H9 (cell line): ENCODE measurements around the gene CACNA2D3. TPM values are rescaled to one million over a fixed set of nuclear protein-coding genes. Genes with fewer than 3 reads are reported as not detected.

ENCODE experiments used
- DNase-seq: peaks from one replicate; pipeline ENCODE4 v3.0.0-alpha.2; 2017
- H2AFZ ChIP-seq: one replicate; pipeline ENCODE4 v1.6.1; 2013; ENCODE audit warnings: mild to moderate bottlenecking, low read length, control low read depth, moderate library complexity
- H2AK5ac ChIP-seq: 2 replicates; pipeline ENCODE4 v1.6.1; 2013; ENCODE audit warnings: low read length, control low read depth, mixed read lengths; ENCODE audit not compliant: insufficient read length
- H2BK120ac ChIP-seq: one replicate; pipeline ENCODE4 v1.6.1; 2013; ENCODE audit warnings: low read depth, mild to moderate bottlenecking, low read length, control low read depth, inconsistent platforms; ENCODE audit not compliant: poor library complexity, severe bottlenecking
- H2BK12ac ChIP-seq: 2 replicates; pipeline ENCODE4 v1.6.1; 2013; ENCODE audit warnings: low read length, control low read depth, mixed read lengths, low read depth; ENCODE audit not compliant: insufficient read length
- H2BK15ac ChIP-seq: 2 replicates; pipeline ENCODE4 v1.6.1; 2013; ENCODE audit warnings: low read depth, low read length, control low read depth
- H2BK20ac ChIP-seq: one replicate; pipeline ENCODE4 v1.6.1; 2013; ENCODE audit warnings: low read depth, mild to moderate bottlenecking, low read length, control low read depth, inconsistent platforms; ENCODE audit not compliant: poor library complexity, severe bottlenecking
- H2BK5ac ChIP-seq: 2 replicates; pipeline ENCODE4 v1.6.1; 2013; ENCODE audit warnings: low read length, control low read depth, mixed read lengths; ENCODE audit not compliant: insufficient read length
- H3K14ac ChIP-seq: 2 replicates; pipeline ENCODE4 v1.6.1; 2013; ENCODE audit warnings: low read length, control low read depth; ENCODE audit not compliant: insufficient read depth
- H3K18ac ChIP-seq: 2 replicates; pipeline ENCODE4 v1.6.1; 2013; ENCODE audit warnings: low read depth, mild to moderate bottlenecking, mixed read lengths, low read length, control low read depth; ENCODE audit not compliant: insufficient read length
- H3K23ac ChIP-seq: 2 replicates; pipeline ENCODE4 v1.6.1; 2013; ENCODE audit warnings: low read length, control low read depth, mixed read lengths, low read depth; ENCODE audit not compliant: insufficient read length
- H3K23me2 ChIP-seq: 2 replicates; pipeline ENCODE4 v1.6.1; 2013; ENCODE audit warnings: low read depth, mild to moderate bottlenecking, mixed read lengths, low read length, control low read depth; ENCODE audit not compliant: insufficient read length, poor library complexity, severe bottlenecking
- H3K27ac ChIP-seq: 2 replicates; pipeline ENCODE4 v1.5.1; 2013; ENCODE audit warnings: low read length, control low read depth, mixed read lengths, low read depth; ENCODE audit not compliant: insufficient read length
- H3K27me3 ChIP-seq: 2 replicates; pipeline ENCODE4 v1.6.1; 2013; ENCODE audit warnings: low read length, control low read depth, inconsistent platforms; ENCODE audit not compliant: insufficient read depth
- H3K4ac ChIP-seq: 2 replicates; pipeline ENCODE4 v1.6.1; 2013; ENCODE audit warnings: low read depth, mild to moderate bottlenecking, control low read depth, inconsistent platforms, low read length, moderate library complexity
- H3K4me1 ChIP-seq: 2 replicates; pipeline ENCODE4 v1.6.1; 2013; ENCODE audit warnings: low read length, control low read depth, inconsistent platforms; ENCODE audit not compliant: insufficient read depth
- H3K4me2 ChIP-seq: 2 replicates; pipeline ENCODE4 v1.6.1; 2013; ENCODE audit warnings: low read length, control low read depth, mixed read lengths; ENCODE audit not compliant: insufficient read length, insufficient read depth
- H3K56ac ChIP-seq: 2 replicates; pipeline ENCODE4 v1.6.1; 2013; ENCODE audit warnings: low read depth, mild to moderate bottlenecking, mixed read lengths, low read length, control low read depth; ENCODE audit not compliant: insufficient read length
- H3K79me1 ChIP-seq: 2 replicates; pipeline ENCODE4 v1.6.1; 2013; ENCODE audit warnings: low read depth, mild to moderate bottlenecking, moderate library complexity, low read length, control low read depth, inconsistent platforms; ENCODE audit not compliant: insufficient read depth, poor library complexity, severe bottlenecking
- H3K79me2 ChIP-seq: 2 replicates; pipeline ENCODE4 v1.6.1; 2013; ENCODE audit warnings: low read length, control low read depth, inconsistent platforms; ENCODE audit not compliant: insufficient read depth
- H3K9ac ChIP-seq: 2 replicates; pipeline ENCODE4 v1.6.1; 2013; ENCODE audit warnings: low read length, control low read depth, mixed read lengths; ENCODE audit not compliant: insufficient read length; ENCODE audit errors: extremely low read depth
- H3K9me3 ChIP-seq: one replicate; pipeline ENCODE4 v1.6.1; 2013; ENCODE audit warnings: low read depth, low read length, inconsistent platforms; ENCODE audit not compliant: control insufficient read depth
- H3T11ph ChIP-seq: one replicate; pipeline ENCODE4 v1.6.1; 2013; ENCODE audit warnings: mild to moderate bottlenecking, low read length, control low read depth, inconsistent platforms
- H4K20me1 ChIP-seq: one replicate; pipeline ENCODE4 v1.6.1; 2013; ENCODE audit not compliant: control insufficient read depth, insufficient read length, insufficient read depth
- H4K5ac ChIP-seq: 2 replicates; pipeline ENCODE4 v1.6.1; 2013; ENCODE audit warnings: low read depth, mild to moderate bottlenecking, mixed read lengths, low read length, control low read depth; ENCODE audit not compliant: insufficient read length
- H4K8ac ChIP-seq: replicated peaks from 2 replicates; pipeline ENCODE4 v1.6.1; 2013; ENCODE audit warnings: low read length, control low read depth, mixed read lengths, low read depth; ENCODE audit not compliant: insufficient read length
- H4K91ac ChIP-seq: 2 replicates; pipeline ENCODE4 v1.6.1; 2013; ENCODE audit warnings: low read depth, mild to moderate bottlenecking, moderate library complexity, mixed read lengths, low read length, control low read depth; ENCODE audit not compliant: insufficient read length
- H3K27ac Mint-ChIP-seq, 3 experiments: 2 replicates in 2 of 3; 3 replicates in 1 of 3; pipeline ENCODE4 v1.8.0; 2020 to 2021; ENCODE audit warnings: mixed read lengths in 3 of 3, mild to moderate bottlenecking in 1 of 3, moderate library complexity in 1 of 3
- H3K27me3 Mint-ChIP-seq: 2 replicates; pipeline ENCODE4 v1.8.0; 2021; ENCODE audit warnings: low read depth, mild to moderate bottlenecking, moderate library complexity, mixed read lengths
- H3K36me3 Mint-ChIP-seq, 3 experiments: 2 replicates in 2 of 3; 3 replicates in 1 of 3; pipeline ENCODE4 v1.8.0; 2020 to 2021; ENCODE audit warnings: low read depth in 3 of 3, mixed read lengths in 3 of 3; ENCODE audit not compliant: insufficient read depth in 1 of 3
- H3K4me1 Mint-ChIP-seq, 2 experiments: 2 replicates each; pipeline ENCODE4 v1.8.0; 2020; ENCODE audit warnings: mixed read lengths in 2 of 2
- H3K4me3 Mint-ChIP-seq, 2 experiments: 2 replicates in 1 of 2; 3 replicates in 1 of 2; pipeline ENCODE4 v1.8.0; 2020 to 2021; ENCODE audit warnings: mild to moderate bottlenecking in 2 of 2, mixed read lengths in 2 of 2, moderate library complexity in 1 of 2
- H3K9me3 Mint-ChIP-seq, 2 experiments: 2 replicates in 1 of 2; 3 replicates in 1 of 2; pipeline ENCODE4 v1.8.0; 2020; ENCODE audit warnings: mild to moderate bottlenecking in 2 of 2, mixed read lengths in 2 of 2, moderate library complexity in 1 of 2
- CTCF ChIP-seq: fragments of 200-600 bp; sonication (generic); conservative IDR thresholded peaks from 3 replicates; pipeline ENCODE4 v1.8.0; 2021; ENCODE audit warnings: antibody characterized with exemption, mild to moderate bottlenecking
- WGBS: extraction: QIAGEN DNeasy Blood & Tissue Kit; methylation state at CpG from one replicate; pipeline ENCODE4 v1.1.7; 2013; ENCODE audit warnings: missing lambda C conversion rate, low lambda C conversion rate, mixed read lengths; ENCODE audit not compliant: insufficient read length; ENCODE audit errors: extremely low coverage; 5-methylcytosine and 5-hydroxymethylcytosine counted together
- total RNA-seq: library from RNA; stranded (reverse); gene quantifications from 2 replicates; pipeline ENCODE4 v1.2.1, GENCODE V29; 2021

Gene CACNA2D3
- total RNA-seq, 1 experiment from 2014 or later, result 3.2 TPM

- Histone ChIP-seq H3K23ac (no peak overlapping the region), H3K27ac (no peak overlapping the region), H2AK5ac (no peak overlapping the region), H3K18ac (no peak overlapping the region), H3T11ph (no peak overlapping the region), H3K4ac (no peak overlapping the region), H3K4me2 (no peak overlapping the region), H3K79me2 (no peaks in the 10 kb centered on the region), H2BK15ac (no peak overlapping the region), H3K23me2 (no peaks in the 10 kb centered on the region), H2BK12ac (no peak overlapping the region), H4K91ac (no peak overlapping the region), H3K79me1 (no peaks in the 10 kb centered on the region), H3K27me3 (no peaks in the 10 kb centered on the region), H4K20me1 (no peaks in the 10 kb centered on the region), H2AFZ (no peak overlapping the region), H3K56ac (no peak overlapping the region), H4K5ac (no peak overlapping the region), H3K9me3 (no peaks in the 10 kb centered on the region), H2BK120ac (no peak overlapping the region), H3K14ac (no peak overlapping the region), H3K9ac (no peak overlapping the region), H2BK20ac (no peak overlapping the region), H3K4me1 (no peaks in the 10 kb centered on the region; the same call in 1 of the 2 replicates), H4K8ac (no peak overlapping the region), H2BK5ac (no peak overlapping the region)
- Mint-ChIP-seq H3K27me3 (no peaks in the 10 kb centered on the region), H3K4me3 (no peak overlapping the region), H3K27ac (no peak overlapping the region), H3K9me3 (peaks cover 0 to 2% of the 10 kb centered on the region in 2 experiments; a peak in 1 of 5 replicates), H3K36me3 (peaks cover 0 to 5% (median 0%) of the 10 kb centered on the region in 3 experiments; a peak in 4 of 7 replicates), H3K4me1 (peaks cover 24 to 25% of the 10 kb centered on the region in 2 experiments)
- no peak for TF ChIP-seq CTCF
- WGBS, result no CpG with 5 or more reads among the region's 4 CpGs
- no peak for DNase-seq
Measured at GRCh38 chr3:54982807-54983206, 860.5 kb downstream of the CACNA2D3 start.
